ENCODE measurements around the gene AUTS2. TPM values are rescaled to one million over a fixed set of nuclear protein-coding genes. Genes with fewer than 3 reads are reported as not detected.
A peak's percentile ranks its signal among the peaks of the same experiment; 100 is the strongest.
"Not testable (repeated sequence)": the region's sequence is repeated elsewhere in the genome, so short reads cannot be mapped to it uniquely, and the experiment has no call there.

AUTS2 gene
- total and polyA plus RNA-seq, 10 of the 15 experiments (the other 5 are each of a cell fraction or from before 2014, with no cell fraction given) = 6.4 to 55.6 (median 21.6) TPM

GRCh38 chr7:70729553-70730157 lies 1131.4 kb downstream of the AUTS2 start:
- Histone ChIP-seq H3K79me2 (ENCODE audit: control insufficient read depth, insufficient read depth, low read length) (peaks cover 63% of the 10 kb centered on the region), H3K4me3 (peak overlapping the region; percentile 13; the same call in 1 of the 2 replicates), H3K27ac (ENCODE audit: control insufficient read depth, insufficient read depth) (peak overlapping the region; percentile 89), H3K4me2 (ENCODE audit: control insufficient read depth, insufficient read depth) (peak overlapping the region; percentile 61), H3K4me1 (ENCODE audit: control insufficient read depth, insufficient read depth, low read length) (peaks cover 42% of the 10 kb centered on the region), H2AFZ (ENCODE audit: control insufficient read depth, low read depth, low read length) (peak overlapping the region; percentile 5; the same call in 1 of the 2 replicates), H3K9ac (ENCODE audit: control insufficient read depth, insufficient read depth, low read length) (peak overlapping the region; percentile 50)
- CTCF ChIA-PET = interaction anchor here (0.6 to 1.3 kb wide), 4 partner anchors 8 to 22 kb away, joined by 3 to 5 read pairs (median 4); no protein-coding TSS in a partner anchor
- intact Hi-C loops (cut with micrococcal nuclease; ENCODE audit: unreplicated experiment); H3K9me3 ChIP-seq (replicated peaks; ENCODE audit: control insufficient read depth, insufficient read depth, low read length); H4K20me1 ChIP-seq (ENCODE audit: control insufficient read depth, insufficient read depth); H3K27me3 ChIP-seq (replicated peaks in 1 of 2; ENCODE audit: control insufficient read depth in 2 of 2, insufficient read depth in 2 of 2, low read length in 1 of 2); BruUV-seq (replicated peaks); H3K36me3 ChIP-seq (ENCODE audit: control insufficient read depth in 2 of 2, insufficient read depth in 2 of 2, low read length in 1 of 2): not testable (repeated sequence)
- FAIRE-seq = peak; percentile 23
- RAD21 ChIA-PET (ENCODE audit: unreplicated experiment) = interaction anchor here (0.5 to 2.9 kb wide), 9 partner anchors 9 to 49 kb away, joined by 3 to 11 read pairs (median 4); no protein-coding TSS in a partner anchor
- 72% methylated on average over 13 of the region's 13 CpGs for WGBS (ENCODE audit: insufficient coverage, insufficient replicate concordance, low lambda C conversion rate, missing lambda C conversion rate)
- POLR2A ChIA-PET = interaction anchor here (1.1 to 1.3 kb wide), 3 partner anchors 29 to 34 kb away, joined by 3 to 4 read pairs (median 3); no protein-coding TSS in a partner anchor
- peak; percentile 56 for ATAC-seq
- in situ Hi-C loops (cut with MboI) = loop anchor here (5.0 kb wide), 1 partner anchor 33 kb away; no protein-coding TSS in a partner anchor
- DNase-seq (ENCODE audit: low read depth, low spot score) = peak; percentile 59
- SMC1A ChIA-PET (ENCODE audit: uncharacterized antibody, unreplicated experiment) = interaction anchor here (1.0 to 2.4 kb wide), 7 partner anchors 19 to 49 kb away, joined by 3 to 11 read pairs (median 4); no protein-coding TSS in a partner anchor
- TF ChIP-seq IKZF2 (IDR thresholded peaks at IDR 0.05) = 0 out of 4 replicates have a peak, but pooled peaks of 1 of the 2 experiments have one; percentile 15
- TF ChIP-seq NFIC (IDR thresholded peaks at IDR 0.05; ENCODE audit: low read depth, low read length) = peak; percentile 35
- TF ChIP-seq RUNX3 (IDR thresholded peaks at IDR 0.05; ENCODE audit: low read length) = 0 out of 2 replicates have a peak, but pooled peaks have one; percentile 29
- 0 out of 2 replicates have a peak, but pooled peaks have one; percentile 2 for TF ChIP-seq IKZF1 (conservative IDR thresholded peaks at IDR 0.05)
- 0 out of 2 replicates have a peak, but pooled peaks have one; percentile 43 for TF ChIP-seq STAT3 (IDR thresholded peaks at IDR 0.05; ENCODE audit: low read depth, low read length)
- TF ChIP-seq, protein P1, sequence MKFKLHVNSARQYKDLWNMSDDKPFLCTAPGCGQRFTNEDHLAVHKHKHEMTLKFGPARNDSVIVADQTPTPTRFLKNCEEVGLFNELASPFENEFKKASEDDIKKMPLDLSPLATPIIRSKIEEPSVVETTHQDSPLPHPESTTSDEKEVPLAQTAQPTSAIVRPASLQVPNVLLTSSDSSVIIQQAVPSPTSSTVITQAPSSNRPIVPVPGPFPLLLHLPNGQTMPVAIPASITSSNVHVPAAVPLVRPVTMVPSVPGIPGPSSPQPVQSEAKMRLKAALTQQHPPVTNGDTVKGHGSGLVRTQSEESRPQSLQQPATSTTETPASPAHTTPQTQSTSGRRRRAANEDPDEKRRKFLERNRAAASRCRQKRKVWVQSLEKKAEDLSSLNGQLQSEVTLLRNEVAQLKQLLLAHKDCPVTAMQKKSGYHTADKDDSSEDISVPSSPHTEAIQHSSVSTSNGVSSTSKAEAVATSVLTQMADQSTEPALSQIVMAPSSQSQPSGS (IDR thresholded peaks at IDR 0.05; ENCODE audit: low read length) = peak; percentile 51; the same call in 1 of the 2 replicates

All from GM12878 (cell line).